ENCODE measurements around the gene MEA1.

MEA1 gene

GRCh38 chr6:43038727-43039126 is 25.0 kb upstream of the MEA1 start:
- no peak for DNase-seq (ENCODE audit: low spot score)

GRCh38 chr6:43037706-43038105 is 24.0 kb upstream of the MEA1 start:
- DNase-seq (ENCODE audit: low spot score) = no peak

- no peak for DNase-seq (ENCODE audit: low spot score)
These were observed 23.5 kb upstream of the MEA1 start for GRCh38 chr6:43037197-43037596.

GRCh38 chr6:43036712-43037111 is 23.0 kb upstream of the MEA1 start:
- no peak for DNase-seq (ENCODE audit: low spot score)

- no peak for DNase-seq (ENCODE audit: low spot score)
These were observed 21.9 kb upstream of the MEA1 start for GRCh38 chr6:43035495-43036194.

- no peak for DNase-seq (ENCODE audit: low spot score)
These were observed 20.4 kb upstream of the MEA1 start for GRCh38 chr6:43034190-43034525.

- DNase-seq (ENCODE audit: low spot score) = no peak
These were observed 19.9 kb upstream of the MEA1 start for GRCh38 chr6:43033496-43034189.

DNA sequence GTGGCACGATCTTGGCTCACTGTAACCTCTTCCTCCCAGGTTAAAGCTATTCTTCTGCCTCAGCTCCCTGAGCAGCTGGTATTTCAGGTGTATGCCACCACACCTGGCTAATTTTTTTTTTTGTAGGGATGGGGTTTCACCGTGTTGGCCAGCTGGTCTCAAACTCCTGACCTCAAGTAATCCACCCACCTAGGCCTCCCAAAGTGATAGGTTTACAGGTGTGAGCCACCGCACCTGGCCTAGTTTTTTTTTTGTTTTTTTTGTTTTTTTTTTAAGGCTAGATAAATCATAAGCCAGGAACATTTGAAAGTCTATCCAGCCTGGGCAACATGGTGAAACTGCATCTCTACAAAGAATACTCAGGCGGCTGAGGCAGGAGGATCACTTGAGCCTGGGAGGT is 18.6 kb upstream of the MEA1 start:
- DNase-seq (ENCODE audit: low spot score) = no peak

- DNase-seq (ENCODE audit: low spot score) = no peak
These were observed 15.4 kb upstream of the MEA1 start for GRCh38 chr6:43029120-43029519.

DNA sequence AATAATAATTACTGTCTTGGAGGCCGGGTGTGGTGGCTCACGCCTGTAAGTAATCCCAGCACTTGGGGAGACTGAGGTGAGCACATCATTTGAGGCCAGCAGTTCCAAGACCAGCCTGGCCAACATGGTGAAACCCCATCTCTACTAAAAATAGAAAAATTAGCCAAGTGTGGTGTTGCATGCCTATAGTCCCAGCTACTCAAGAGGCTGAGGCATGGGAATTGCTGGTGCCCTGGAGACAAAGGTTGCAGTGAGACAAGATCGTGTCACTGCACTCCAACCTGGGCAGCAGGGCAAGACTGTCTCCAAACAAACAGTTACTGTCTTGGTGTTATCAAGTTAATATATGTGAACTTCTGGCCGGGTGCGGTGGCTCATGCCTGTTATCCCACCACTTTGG is 12.6 kb upstream of the MEA1 start:
- no peak for DNase-seq (ENCODE audit: low spot score)

DNA sequence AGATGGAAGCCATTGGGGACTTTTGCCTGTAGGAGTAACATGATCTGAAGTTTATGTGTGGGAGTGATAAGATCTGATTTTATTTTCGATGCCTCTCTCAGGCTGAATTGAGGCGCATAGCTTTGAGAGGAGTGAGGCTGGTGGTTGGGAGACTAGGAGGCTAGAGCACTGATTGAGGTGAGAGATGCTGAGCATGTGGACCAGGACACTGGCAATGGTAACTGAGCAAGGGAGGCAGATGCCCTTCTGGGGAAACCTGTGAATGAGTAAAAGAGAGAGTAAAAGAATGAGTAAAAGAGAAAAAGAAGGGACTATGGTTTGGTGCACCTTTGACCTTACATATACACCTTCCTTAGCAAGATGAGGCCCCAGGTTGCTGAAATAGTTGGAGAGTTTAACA is 10.7 kb upstream of the MEA1 start:
- DNase-seq (ENCODE audit: low spot score) = no peak

DNA sequence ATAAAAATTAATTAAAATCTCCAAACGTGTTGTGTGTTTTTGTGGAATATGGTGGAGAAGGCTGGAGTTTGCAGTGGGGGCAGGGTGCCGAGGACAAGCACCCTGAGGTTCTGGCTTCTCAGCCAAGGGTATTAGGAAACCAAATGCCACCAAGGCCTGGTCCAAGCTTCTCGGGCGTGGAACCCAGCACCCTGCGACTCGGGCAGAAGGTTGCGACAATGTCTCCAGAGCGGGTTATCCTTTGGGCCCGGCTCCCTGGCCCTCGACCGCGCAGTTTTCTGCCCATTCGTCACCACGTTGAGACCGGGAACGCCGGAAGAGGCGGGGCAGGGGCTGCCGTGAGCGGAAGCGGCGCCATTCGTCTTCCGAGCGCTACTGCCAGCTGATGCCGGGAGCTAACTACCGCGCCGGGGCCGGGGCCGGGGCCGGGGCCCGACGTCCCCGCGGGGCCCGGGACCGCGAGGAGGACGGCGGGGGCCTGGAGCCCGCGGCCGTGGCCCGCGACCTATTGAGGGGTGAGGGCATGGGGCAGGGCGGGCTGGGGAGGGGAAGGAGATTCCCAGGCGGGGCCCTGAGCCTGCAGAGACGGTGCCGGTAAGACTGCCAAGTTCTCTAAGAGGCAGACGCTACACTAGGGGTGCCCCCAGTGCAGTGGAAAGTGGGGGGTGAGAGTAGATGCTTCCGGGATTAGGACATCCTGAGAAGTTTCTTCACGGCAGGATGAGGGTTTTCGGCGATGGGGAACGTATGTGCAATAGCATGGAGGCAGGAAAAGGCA is 7.7 kb upstream of the MEA1 start, which contains the start of gene RRP36:
Gene RRP36, plus strand, starts transcription at position 354 of the 778 bp plus-strand sequence. Its CDS starts 32 bp downstream, at position 386.
- DNase-seq (ENCODE audit: low spot score) = peak; percentile 74

- no peak for DNase-seq (ENCODE audit: low spot score)
These were observed 7.1 kb upstream of the MEA1 start for GRCh38 chr6:43020847-43021246.

GRCh38 chr6:43020052-43020705 is 6.4 kb upstream of the MEA1 start:
- DNase-seq (ENCODE audit: low spot score) = no peak

GRCh38 chr6:43019152-43019551 is 5.4 kb upstream of the MEA1 start:
- DNase-seq (ENCODE audit: low spot score) = no peak

DNA sequence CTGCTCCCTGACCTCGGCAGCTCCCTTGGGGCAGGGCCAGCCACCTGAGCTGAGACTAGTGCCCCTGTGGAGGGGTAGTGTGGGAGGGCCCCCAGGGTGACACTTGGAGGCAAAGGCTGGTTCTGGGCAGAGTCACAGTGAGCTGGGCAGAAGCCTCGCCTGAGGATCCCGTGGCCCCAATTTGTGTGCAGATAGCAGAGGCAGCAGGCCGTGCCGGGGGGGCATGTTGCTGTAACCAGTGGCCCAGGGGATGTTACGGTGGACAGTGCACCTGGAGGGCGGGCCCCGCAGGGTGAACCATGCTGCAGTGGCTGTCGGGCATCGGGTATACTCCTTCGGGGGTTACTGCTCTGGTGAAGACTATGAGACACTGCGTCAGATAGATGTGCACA is 3.2 kb upstream of the MEA1 start:
- DNase-seq (ENCODE audit: low spot score) = no peak

DNA sequence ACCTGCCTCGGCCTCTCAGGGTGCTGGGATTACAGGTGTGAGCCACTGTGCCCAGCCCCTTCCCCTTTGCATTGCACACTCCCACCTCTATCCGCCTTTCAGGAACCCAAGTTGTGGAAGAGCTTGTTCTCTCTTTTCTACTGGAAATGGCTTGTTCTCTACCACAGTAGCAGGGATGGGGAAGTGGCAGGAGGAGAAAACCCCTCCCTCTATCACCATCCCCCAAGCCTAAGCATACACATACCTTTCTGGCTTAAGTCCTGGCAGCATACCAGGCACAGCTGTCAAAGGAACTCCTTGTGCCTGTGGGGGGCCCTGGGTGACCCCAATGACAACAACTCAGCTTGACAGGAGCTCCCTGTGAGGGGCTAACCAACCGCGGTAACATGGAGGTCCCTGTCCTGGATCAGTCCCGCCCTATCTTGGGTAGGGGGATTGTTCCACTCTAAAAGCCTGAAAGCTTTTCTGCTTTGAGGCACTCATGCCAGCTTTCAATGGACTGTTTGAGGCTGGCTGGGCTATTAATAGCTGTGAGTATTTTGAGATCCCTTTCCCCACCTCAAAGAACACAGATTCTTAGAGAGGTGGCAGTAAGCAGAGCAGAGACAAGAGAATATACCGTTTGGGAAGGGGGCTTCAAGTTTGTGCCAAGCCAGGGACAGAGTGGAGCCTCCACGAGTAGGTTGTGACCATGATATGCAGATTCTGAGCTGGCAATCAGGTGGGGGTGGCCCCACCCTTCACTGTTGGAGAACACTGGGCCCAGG is 2.6 kb upstream of the MEA1 start:
- peak; percentile 10 for DNase-seq (ENCODE audit: low spot score)

GRCh38 chr6:43014434-43014909 is 726 bp upstream of the MEA1 start:
- DNase-seq (ENCODE audit: low spot score) = no peak

GRCh38 chr6:43013097-43013842 is 476 bp downstream of the MEA1 start:
- DNase-seq (ENCODE audit: low spot score) = peak; percentile 66

DNA sequence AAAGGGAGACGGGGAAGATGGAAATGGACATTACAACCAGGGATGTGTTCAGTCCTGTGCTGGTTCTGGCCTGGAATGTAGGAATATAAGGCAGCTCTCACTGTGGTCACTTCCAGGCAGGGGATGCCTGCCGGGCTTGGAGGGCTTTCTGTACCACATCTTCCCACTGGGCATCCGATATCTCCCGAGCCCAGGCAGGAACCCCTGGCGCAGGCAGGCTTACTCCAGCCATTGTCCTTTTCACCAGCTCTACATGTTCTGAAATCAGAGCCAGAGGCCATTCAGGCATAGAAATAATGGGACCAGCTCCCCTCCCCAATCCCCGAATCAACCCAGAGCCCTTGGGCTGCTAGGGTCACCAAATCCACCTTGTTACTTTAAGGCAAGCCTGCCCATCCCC is 1.4 kb downstream of the MEA1 start:
- no peak for DNase-seq (ENCODE audit: low spot score)

GRCh38 chr6:43011207-43011606 is 2.5 kb downstream of the MEA1 start:
- DNase-seq (ENCODE audit: low spot score) = no peak

Data from hematopoietic multipotent progenitor cell treated with erythropoietin and hydrocortisone succinate and interleukin-3 and kit ligand, for 15 days (in vitro differentiated cells).